Suprapubic skin (tissue), 4 donors: ENCODE results near the gene MYMK. TPM values are rescaled to one million over a fixed set of nuclear protein-coding genes. Genes with fewer than 3 reads are reported as not detected.

Experiments
- DNase-seq, 2 donors: peaks; one replicate each; pipeline ENCODE4 v3.0.0-alpha.2; 2019; ENCODE audit warnings: low spot score in 2 of 2
- H3K27ac ChIP-seq: fragments of 200-600 bp; sonication (generic); one replicate; pipeline ENCODE4 v1.5.1; 2019
- H3K27me3 ChIP-seq: fragments of 200-600 bp; sonication (generic); one replicate; pipeline ENCODE4 v1.5.1; 2019
- H3K36me3 ChIP-seq: fragments of 200-600 bp; sonication (generic); one replicate; pipeline ENCODE4 v1.5.1; 2019
- H3K4me1 ChIP-seq: fragments of 200-600 bp; sonication (generic); one replicate; pipeline ENCODE4 v1.5.1; 2019
- H3K4me3 ChIP-seq: fragments of 200-600 bp; sonication (generic); one replicate; pipeline ENCODE4 v1.5.1; 2019; ENCODE audit warnings: mild to moderate bottlenecking
- H3K9me3 ChIP-seq: fragments of 200-600 bp; sonication (generic); one replicate; pipeline ENCODE4 v1.5.1; 2019
- CTCF ChIP-seq, 2 donors: fragments of 200-600 bp in 1 of 2; fragments of 450-650 bp in 1 of 2; sonication (generic) in 1 of 2; IDR thresholded peaks; one replicate each; pipeline ENCODE4 v1.5.1; 2016 to 2019; ENCODE audit warnings: antibody characterized with exemption in 2 of 2, mild to moderate bottlenecking in 1 of 2, moderate library complexity in 1 of 2
- EP300 ChIP-seq: sonication (generic); formaldehyde crosslinking; IDR thresholded peaks from one replicate; pipeline ENCODE4 v1.6.1; 2017; ENCODE audit warnings: antibody characterized with exemption
- POLR2A ChIP-seq, 2 donors: fragments of 450-650 bp; IDR thresholded peaks; one replicate each; pipeline ENCODE4 v1.6.1; 2017; ENCODE audit warnings: antibody characterized with exemption in 2 of 2, mild to moderate bottlenecking in 2 of 2, moderate library complexity in 2 of 2
- POLR2AphosphoS5 ChIP-seq, 3 donors: sonication (generic); formaldehyde crosslinking; IDR thresholded peaks; one replicate each; pipeline ENCODE4 v1.6.1; 2017; ENCODE audit warnings: antibody characterized with exemption in 3 of 3
- WGBS: methylation state at CpG from one replicate; pipeline ENCODE4 v1.1.5; 2018; 5-methylcytosine and 5-hydroxymethylcytosine counted together
- total RNA-seq, 4 donors: library from RNA; depleted of rRNA; stranded (reverse); fragments of >200 nt; gene quantifications; one replicate each; pipeline ENCODE4 v1.1.0, GENCODE V29; 2016

The MYMK gene
- total RNA-seq, 4 donors from 2014 or later: not detected

- Histone ChIP-seq H3K27me3 (no peaks in the 10 kb centered on the region), H3K4me1 (no peaks in the 10 kb centered on the region), H3K36me3 (no peaks in the 10 kb centered on the region), H3K9me3 (no peaks in the 10 kb centered on the region), H3K27ac (no peak overlapping the region), H3K4me3 (no peak overlapping the region)
- no CpG with 5 or more reads among the region's 8 CpGs for WGBS
- no peak for DNase-seq
- TF ChIP-seq CTCF (IDR thresholded peaks at IDR 0.05): no peak
- TF ChIP-seq EP300: no peak
- TF ChIP-seq POLR2A (IDR thresholded peaks at IDR 0.05): no peak
- TF ChIP-seq POLR2AphosphoS5 (IDR thresholded peaks at IDR 0.05): no peak
Measured at GRCh38 chr9:133546287-133546680, 21.5 kb upstream of the MYMK start.

DNA sequence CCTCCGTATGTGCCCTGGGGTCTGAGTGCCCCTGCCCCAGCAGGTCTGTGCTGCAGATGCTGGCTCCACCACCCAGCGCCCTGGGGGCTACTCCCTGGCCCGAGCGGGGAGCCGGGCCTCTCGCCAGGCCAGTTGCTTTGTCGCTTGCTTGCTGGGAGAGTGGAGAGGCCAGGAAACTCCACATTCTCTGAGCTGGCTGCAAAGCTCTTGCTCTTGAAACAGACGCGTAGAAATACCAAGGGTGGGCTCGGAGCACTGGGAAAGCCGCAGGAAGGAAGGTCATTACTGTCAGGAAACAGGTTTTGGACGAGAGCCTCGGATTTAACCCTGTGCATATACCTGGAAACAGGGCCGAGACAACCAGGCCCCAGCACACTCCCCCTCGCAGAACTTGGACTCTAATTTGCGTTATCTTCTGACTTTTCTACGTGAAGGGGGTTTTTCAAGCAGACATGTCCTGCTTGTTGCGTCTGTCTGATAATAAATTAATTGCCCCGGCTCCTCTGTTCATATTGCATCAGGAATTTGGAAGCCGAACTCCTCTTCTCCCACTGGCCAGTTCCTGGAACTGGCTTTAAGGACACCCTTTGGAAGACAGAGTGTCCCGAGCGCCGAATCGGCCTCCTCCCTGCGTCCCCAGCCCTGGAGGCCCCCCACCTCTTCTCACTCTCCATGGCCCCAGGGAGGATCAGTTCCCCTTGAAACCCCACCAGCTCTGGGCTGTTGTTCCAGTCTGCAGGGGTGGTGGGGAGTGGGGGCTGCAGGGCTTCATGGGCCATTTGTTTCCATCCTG is 20.9 kb upstream of the MYMK start:
- Histone ChIP-seq H3K27ac (no peak overlapping the region), H3K9me3 (no peaks in the 10 kb centered on the region), H3K4me1 (no peaks in the 10 kb centered on the region), H3K4me3 (no peak overlapping the region), H3K36me3 (no peaks in the 10 kb centered on the region), H3K27me3 (no peaks in the 10 kb centered on the region)
- 75% methylated on average over 17 of the region's 25 CpGs for WGBS
- no peak for DNase-seq
- no peak for TF ChIP-seq CTCF (IDR thresholded peaks at IDR 0.05)
- TF ChIP-seq POLR2AphosphoS5 (IDR thresholded peaks at IDR 0.05): no peak
- no peak for TF ChIP-seq EP300
- no peak for TF ChIP-seq POLR2A (IDR thresholded peaks at IDR 0.05)

DNA sequence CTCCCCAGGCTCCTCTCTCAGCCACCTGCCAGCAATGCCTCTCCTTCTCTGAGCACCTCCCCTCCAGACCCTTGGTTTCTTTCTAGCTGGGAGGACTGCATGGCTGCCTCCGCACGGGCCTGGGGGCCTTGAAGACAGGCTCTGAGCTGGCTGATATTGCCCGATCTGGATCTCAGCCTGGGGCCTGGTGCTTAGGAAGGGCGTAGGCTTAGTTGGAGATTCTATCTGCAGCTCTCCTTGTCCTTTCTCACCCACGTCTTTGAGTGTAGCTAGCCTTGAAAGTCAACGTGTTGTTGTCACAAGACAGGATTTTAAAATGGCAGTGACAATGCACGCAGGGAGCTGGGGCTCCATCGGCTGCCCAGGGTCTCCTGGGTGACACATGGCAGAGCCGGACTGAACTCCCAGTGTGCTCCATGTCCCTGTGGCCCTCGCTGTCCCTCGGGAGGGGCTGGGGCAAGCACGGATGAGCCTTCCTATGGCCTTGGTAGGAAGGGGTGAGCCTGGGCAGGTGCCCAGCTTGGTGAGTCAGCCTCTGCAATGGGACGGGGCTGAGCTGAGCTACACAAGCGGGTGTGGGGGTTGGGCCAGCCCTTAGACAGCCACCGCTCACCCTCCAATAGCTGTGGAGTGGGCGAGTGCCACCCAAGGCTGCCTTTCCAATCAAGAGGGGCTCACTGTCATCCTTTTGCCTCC is 19.2 kb upstream of the MYMK start:
- H3K4me3 ChIP-seq: no peak overlapping the region
- TF ChIP-seq POLR2AphosphoS5 (IDR thresholded peaks at IDR 0.05) (no peak), EP300 (no peak), CTCF (IDR thresholded peaks at IDR 0.05) (no peak), POLR2A (IDR thresholded peaks at IDR 0.05) (no peak)
- H3K36me3 ChIP-seq: no peaks in the 10 kb centered on the region
- H3K9me3 ChIP-seq: no peaks in the 10 kb centered on the region
- DNase-seq: no peak
- H3K4me1 ChIP-seq: peaks cover 14% of the 10 kb centered on the region
- 72% methylated on average over 15 of the region's 16 CpGs for WGBS
- H3K27ac ChIP-seq: no peak overlapping the region
- no peaks in the 10 kb centered on the region for H3K27me3 ChIP-seq

DNA sequence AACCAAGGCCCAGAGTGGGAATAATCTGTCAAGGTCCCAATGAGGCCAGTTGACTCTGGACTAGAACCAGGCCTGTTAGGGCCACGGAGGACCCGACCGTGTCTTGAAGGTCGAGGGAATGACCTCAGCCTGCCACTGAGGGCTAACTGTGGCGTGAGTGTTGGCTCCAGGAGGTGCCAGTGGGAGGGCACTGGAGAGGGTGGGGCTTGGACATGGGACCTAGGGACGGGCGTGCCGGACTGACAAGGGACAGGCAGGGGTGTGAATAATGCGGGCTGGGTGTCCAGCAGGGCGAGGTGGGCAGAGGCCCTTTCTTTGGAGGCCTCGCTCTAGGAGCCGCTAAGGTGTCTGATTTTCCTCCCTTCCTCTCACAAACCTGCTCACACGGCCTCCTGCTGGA is 17.2 kb upstream of the MYMK start:
- peaks cover 21% of the 10 kb centered on the region for H3K4me1 ChIP-seq
- H3K27ac ChIP-seq: no peak overlapping the region
- H3K27me3 ChIP-seq: no peaks in the 10 kb centered on the region
- no peaks in the 10 kb centered on the region for H3K36me3 ChIP-seq
- 85% methylated on average over 8 of the region's 13 CpGs for WGBS
- H3K4me3 ChIP-seq: no peak overlapping the region
- TF ChIP-seq EP300: no peak
- no peak for TF ChIP-seq CTCF (IDR thresholded peaks at IDR 0.05)
- TF ChIP-seq POLR2AphosphoS5 (IDR thresholded peaks at IDR 0.05): no peak
- no peaks in the 10 kb centered on the region for H3K9me3 ChIP-seq
- no peak for DNase-seq

GRCh38 chr9:133540698-133541025 is 15.9 kb upstream of the MYMK start:
- 58% methylated on average over 6 of the region's 18 CpGs for WGBS
- no peak for TF ChIP-seq POLR2A (IDR thresholded peaks at IDR 0.05)
- no peak for TF ChIP-seq EP300
- TF ChIP-seq POLR2AphosphoS5 (IDR thresholded peaks at IDR 0.05): no peak
- TF ChIP-seq CTCF (IDR thresholded peaks at IDR 0.05): no peak
- no peak for DNase-seq
- peaks cover 21% of the 10 kb centered on the region for H3K4me1 ChIP-seq
- no peak overlapping the region for H3K4me3 ChIP-seq
- H3K36me3 ChIP-seq: no peaks in the 10 kb centered on the region
- H3K27ac ChIP-seq: no peak overlapping the region
- H3K9me3 ChIP-seq: no peaks in the 10 kb centered on the region
- H3K27me3 ChIP-seq: peaks cover 6% of the 10 kb centered on the region
